ENCODE measurements around the gene ZNF609.
"Not testable (repeated sequence)": the region's sequence is repeated elsewhere in the genome, so short reads cannot be mapped to it uniquely, and the experiment has no call there.

ZNF609 gene

DNA sequence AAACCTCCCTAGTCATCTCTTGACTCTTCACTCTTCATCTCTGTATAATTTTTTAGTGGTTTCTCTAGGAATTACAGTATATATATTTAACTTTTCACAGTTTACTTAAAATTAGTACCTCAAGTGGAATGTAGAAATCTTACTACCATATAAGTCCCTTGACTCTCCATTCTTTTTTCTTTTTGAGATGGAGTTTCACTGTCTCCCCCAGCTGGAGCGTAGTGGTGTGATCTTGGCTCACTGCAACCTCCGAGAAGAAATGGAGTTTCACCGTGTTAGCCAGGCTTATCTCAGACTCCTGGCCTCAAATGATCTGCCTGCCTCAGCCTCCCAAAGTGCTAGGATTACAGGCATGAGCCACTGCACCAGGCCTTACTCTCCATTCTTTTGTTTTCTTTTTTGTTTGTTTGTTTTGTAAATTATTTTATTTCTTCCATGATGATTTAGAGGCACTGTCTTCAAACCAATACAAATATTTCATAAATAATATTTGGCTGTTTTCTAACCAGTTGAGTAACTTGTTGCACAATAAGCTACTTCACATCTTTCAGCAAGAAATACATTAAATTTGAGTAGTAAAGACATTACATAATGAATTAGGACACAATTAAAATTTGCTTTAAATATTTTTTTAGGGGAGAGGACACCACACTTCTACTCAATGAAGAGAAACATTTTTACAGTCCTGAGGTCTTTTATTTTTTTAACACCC, 170.2 kb downstream of the ZNF609 start:
- FAIRE-seq, result no peak

DNA sequence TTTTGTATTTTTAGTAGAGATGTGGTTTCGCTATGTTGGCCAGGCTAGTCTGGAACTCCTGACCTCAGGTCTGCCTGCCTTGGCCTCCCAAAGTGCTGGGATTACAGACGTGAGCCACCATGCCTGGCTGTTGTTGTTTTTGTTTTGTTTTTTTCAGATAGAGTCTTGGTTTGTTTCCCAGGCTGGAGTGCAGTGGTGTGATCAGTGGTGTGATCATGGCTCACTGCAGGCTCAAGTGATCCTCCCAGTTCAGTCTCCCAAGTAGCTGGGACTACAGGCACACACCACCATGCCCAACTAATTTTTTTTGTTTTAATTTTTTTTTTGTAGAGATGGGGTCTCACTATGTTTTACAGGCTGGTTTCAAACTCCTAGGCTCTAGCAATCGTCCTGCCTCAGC, 172.3 kb downstream of the ZNF609 start:
- FAIRE-seq, result not testable (repeated sequence)

DNA sequence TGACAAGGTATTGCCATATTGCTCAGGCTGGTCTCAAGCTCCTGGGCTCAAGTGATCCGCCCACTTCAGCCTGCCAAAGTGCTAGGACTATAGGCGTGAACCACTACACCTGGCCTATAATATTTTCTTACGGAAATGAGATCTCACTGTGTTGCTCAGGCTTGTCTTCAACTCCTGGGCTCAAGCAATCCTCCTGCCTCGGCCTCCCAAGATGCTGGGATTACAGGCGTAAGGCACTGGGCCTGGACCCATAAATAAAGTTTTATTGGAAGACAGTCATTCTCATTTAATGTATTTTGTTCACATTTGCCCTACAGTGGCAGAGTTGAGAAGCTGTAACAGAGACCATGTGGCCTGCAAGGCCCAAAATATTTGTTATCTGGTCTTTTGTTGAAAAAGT, 173.0 kb downstream of the ZNF609 start:
- no peak for FAIRE-seq

DNA sequence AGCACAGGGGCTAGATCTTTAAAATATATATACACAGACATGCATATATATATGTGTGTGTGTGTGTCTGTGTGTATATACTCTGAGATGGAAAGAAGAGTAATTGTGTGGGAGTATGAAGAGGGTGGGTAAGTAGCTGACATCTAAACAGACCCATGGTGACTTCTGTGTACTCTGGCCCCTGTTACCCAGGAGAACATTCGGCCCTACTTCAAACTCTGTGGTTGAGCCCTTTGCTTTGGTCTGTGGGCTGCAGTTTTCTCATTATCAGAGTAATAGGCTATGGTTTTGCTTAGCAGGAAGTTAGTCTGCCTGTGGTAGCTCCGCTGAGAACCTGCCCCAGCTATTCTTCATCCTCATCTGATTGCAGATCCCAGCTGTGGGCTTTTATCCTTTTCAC, 173.6 kb downstream of the ZNF609 start:
- no peak for FAIRE-seq

DNA sequence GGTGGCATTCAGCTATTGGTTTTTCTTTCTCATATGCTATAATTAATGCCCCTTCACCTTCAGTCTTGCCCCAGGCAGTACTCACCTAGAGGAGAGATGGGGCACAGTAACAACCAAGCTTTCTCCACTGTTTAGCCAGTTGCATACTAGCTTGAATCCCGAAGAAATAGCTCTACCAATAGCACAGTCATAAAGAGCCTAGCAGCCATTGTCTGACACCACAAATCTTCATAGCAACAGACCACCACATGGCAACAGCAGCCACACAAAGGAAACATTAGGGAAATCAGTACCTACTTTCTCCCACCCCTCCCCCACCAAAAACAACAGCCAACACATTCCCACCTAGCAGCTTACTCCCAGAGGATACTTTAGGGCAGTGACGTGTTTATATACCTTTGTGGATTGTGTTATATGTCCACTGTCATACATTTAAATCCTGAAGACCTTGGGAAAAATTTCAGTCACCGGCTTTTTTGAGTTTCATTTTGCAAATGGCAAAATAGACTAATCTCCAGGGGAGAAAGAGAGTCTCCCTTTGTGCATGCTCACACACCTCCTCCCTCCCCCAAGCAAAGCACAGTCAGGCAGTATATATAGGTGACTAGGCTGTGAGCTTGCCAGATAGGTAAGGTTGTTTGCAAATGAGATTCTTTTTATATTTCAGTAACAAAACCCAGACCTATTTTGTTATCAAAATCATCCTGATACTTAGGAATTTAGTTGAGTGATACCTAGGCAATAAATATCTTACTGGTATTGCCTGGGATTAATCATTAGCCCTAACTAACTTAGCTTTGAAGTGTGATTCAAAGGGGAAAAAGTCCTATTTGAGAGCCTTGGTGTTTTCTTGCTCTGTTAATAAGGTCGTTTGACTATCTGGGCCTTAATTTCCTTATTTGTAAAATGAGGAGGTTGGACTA, 174.5 kb downstream of the ZNF609 start:
- no peak for FAIRE-seq

DNA sequence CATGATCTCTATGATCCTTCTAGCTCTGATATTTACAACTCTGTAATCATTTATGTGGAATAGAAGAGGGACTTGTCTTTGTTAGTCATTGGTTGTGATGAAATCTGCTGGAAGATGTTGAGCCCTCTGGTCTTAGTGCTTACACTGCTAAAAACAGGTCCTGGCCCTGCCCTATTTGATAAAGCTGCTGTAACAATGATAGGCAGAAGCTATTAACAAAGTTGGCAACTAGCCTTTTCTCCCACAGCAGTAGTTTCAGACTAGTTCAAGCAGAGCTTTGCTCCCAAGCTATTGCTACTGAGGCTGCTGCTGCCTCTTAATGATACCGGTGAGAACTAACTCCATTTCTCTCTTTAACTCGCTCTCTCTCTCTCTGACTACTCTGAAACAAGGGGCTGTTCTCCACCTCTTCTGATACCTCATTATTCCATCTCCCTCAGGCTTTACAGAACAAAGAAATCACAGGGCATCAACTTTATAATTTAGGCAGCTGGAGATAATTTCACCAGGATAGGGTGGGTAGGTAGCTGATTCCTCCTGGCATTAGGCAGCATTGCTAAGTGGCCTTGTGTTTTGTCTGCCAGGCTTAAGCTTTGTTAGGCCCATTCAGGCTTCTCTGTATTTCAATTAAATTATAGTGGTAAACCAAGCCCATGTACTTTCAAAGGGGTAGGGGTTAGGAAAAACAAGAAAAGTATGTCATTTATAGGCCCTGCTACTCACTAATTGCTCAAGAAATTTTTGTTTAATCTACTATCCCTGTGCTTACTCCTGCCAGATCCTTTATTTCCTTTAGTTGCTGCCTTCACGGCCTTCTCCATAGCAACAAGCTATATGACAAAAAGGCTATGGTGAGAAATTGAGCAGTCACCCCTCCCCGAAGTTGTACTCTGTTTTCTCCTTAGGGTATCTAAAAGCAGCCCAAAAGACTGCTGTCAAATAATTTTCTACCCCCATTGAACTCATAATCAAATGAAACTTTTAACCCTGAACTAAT, 175.4 kb downstream of the ZNF609 start:
- no peak for FAIRE-seq

DNA sequence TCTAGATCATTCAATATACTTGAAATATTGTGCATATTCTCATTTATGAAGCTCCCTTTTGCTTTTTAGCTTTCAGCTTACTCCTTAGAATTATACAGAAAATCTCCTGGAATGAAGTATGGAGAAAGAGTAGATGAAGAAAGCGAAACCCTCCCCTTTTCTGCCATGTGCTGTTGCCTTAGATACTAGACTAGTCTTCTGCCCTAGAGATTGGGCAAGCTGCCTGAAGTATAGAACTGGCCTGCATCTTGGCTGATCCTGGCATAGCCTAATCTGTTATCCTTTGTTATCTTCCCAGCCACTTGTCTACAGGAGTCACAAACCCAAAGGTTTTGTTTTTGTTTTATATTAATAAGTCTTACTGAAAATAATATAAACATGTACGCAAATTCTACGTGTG, 176.2 kb downstream of the ZNF609 start:
- FAIRE-seq, result no peak

DNA sequence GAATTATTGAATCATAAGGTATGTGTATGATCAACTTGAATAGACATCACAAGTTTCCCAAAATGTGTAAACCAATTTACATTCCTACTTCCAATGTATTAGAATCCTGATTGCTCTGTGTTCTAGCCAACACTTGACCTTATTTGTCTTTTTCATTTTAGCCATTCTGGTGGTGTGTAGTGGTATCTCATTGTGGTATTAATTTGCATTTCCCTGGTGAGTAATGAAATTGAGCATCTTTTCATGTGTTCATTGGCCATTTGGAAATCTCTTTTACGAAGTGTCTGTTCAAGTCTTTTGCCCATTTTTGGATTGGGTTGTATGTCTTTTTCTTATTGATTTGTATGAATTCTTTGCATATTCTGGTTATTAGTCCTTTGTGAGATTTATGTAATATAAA, 177.0 kb downstream of the ZNF609 start:
- no peak for FAIRE-seq

DNA sequence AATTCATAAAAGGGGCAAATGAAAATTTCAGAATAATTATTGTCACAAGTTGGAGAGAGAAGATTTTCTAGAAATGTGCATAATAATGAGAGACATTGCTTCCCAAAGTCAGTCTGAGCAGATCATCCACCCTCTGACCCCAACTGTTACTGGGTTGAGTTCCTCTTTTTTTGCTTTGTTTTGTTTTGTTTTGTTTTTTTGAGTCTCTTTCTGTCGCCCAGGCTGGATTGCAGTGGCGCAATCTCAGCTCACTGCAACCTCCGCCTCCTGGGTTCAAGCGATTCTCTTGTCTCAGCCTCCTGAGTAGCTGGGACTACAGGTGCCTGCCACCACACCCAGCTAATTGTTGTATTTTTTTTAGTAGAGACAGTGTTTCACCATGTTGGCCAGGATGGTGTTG, 179.4 kb downstream of the ZNF609 start:
- not testable (repeated sequence) for FAIRE-seq

DNA sequence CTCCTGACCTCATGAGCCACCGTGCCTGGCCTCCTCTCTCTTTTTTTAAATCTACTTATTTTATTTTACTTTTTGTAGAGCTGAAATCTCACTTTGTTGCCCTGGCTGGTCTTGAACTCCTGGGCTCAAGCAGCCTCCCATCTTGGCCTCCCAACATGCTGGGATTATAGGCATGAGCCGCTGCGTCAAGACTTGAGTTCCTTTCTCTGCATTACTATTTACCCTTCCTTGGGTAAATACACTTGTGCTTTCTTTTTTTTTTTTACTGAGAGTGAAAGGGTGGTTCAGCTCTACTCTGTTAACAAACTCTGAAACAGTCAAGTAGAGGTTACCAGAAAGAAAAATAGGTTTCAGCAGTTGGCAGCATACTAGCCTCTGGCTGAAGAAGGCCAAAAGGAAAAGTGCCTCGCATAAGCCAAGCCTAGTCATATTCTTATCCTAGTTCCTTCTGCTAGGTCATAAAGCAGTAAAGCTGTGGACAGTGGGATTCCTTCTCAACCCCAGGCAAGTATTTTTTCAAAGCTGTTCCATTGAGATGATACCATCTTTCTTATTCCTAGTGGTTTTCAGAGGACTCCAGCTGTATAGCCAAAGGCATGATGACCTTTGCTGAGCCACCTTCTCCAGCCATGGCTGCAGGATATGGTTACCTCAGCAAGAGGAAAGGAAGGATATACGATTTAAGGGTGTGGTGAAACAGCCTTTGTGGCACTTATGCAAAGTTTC, 179.9 kb downstream of the ZNF609 start:
- no peak for FAIRE-seq

DNA sequence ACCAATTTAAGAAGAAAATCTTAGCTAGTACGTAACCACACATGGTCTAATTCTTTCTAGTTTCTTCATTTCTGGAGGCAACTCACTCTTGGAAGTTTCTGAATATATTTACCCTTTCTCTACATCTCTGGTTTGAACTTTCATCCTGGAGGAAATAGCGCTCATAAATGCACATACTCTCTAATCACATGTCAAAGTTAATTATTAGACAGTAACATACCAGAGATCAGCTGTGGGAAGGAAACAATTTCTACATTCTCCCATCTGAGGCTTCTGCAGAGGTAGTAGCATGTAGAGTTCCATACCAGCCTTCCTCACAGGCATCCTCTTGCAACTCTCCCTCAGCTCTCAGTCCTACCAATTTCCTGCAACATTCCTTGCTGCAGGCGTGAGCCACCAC, 182.5 kb downstream of the ZNF609 start:
- no peak for FAIRE-seq

DNA sequence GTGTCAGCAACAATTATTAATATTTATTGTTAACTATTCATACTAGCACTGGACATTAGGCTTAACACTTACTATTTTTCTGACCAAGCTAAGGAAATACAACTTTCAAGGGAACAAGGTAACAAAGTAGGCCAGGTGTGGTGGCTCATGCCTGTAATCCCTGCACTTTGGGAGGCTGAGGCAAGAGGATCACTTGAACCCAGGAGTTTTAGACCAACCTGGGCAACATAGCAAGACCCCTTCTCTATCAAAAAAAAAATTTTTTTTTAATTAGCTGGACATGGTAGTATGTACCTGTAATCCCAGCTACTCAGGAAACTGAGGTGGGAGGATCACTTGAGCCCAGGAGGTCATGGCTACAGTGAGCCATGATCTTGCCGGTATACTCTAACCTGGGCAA, 183.3 kb downstream of the ZNF609 start:
- FAIRE-seq, result no peak

DNA sequence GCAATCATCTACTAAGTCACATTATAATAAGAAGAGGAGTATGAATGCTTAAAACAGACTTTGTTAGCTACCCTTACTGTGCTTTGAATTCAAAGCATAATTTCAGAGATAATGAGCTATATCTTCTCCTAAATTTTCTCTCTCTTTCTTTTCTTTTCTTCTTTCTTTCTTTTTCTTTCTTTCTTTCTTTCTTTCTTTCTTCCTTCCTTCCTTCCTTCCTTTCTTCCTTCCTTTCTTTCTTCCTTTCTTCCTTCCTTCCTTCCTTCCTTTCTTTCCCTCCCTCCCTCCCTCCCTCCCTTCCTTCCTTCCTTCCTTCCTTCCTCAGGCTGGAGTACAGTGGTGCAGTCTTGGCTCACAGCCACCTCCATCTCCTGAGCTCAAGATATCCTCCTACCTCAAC, 184.4 kb downstream of the ZNF609 start:
- not testable (repeated sequence) for FAIRE-seq

DNA sequence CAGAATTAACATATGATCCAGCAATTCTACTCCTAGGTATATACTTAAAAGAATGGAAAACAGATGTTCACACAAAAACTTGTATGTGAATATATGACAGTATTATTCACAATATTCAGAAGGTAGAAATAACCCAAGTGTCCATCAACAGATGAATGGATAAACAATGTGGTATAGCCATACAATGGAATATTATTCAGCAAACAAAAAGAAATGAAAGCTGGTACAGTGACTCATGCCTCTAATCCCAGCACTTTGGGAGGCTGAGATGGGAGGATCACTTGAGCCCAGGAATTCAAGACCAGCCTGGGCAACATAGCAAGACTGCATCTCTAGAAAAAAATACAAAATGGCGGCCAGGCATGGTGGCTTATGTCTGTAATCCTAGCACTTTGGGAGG, 185.6 kb downstream of the ZNF609 start:
- FAIRE-seq, result no peak

DNA sequence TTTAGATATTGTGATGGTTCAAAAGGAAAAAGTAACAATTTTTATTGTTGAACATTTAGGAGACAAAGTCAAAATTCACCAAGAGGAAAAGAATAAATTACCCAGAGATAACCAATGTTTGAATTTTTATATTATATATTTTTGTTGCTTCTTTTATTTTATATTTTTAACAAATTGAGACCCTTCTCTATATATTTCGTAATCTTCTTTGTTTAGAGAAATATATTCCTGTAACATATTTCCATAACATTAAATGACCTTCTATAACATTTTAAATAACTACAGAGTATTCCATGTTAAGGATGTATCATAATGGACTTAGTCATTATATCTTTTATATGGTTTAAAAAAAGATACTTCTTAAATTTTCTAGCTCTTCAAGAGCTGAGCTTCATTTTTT, 187.0 kb downstream of the ZNF609 start:
- peak; percentile 5 for FAIRE-seq

DNA sequence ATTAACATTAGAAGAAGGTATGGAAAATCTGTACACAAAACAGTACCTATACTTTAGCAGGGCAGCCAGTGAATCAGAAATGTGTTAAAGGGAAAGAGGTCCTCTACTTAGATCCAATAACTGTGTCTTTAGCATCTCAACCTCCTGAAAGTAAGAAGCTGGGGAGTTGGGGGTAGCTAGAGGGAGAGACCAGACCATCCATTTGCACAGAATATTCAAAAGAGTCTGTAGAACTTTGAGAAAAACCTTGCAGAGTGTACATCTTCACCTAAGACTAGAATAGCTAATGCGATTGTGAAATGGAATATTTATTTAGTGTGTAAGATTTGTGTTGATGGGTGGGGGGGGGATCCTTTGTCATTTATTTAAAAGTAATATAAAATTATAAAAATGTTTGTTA, 190.2 kb downstream of the ZNF609 start:
- FAIRE-seq, result no peak

DNA sequence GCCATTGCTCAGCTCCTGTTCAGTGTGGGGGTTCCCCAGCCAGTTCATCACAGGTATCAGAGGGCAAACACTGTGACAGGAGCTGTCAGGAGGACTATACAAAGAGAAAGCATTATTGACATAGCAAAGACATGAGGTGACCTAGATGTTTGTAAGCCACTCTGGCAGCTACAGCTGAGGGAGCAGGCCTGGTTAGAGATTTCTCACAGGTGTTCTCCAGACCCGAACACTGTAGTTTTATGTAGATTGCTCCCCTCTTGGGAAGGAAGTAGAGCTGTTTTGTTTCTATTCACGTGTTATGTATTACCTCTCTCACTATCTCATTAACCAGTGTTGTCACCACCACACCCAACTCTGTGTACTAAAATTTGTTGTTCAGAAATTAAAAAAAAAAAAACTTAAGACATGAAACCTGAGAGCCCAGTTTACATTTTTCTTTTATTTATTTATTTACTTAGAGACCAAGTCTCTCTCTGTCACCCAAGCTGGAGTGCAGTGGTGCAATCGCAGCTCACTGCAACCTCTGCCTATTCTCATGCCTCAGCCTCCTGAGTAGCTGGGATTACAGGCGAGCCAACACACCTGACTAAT, 191.3 kb downstream of the ZNF609 start:
- FAIRE-seq, result no peak

DNA sequence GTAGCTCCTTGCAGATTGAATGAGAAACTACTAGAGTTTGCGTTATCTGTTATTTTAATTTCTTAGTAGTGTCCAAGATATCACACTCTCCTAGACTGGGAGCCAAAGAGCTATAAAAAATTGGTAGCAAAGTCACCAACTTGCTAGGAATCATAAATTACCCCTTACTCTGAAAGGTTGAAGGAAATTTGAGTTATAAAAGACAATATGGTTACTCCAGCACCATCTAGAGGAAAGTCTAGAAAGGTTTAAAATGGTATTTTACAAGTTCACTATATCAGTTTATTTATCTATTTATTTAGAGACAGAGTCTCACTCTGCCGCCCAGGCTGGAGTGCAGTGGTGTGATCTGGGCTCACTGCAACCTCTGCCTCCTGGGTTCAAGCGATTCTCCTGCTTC, 193.4 kb downstream of the ZNF609 start:
- FAIRE-seq, result no peak

DNA sequence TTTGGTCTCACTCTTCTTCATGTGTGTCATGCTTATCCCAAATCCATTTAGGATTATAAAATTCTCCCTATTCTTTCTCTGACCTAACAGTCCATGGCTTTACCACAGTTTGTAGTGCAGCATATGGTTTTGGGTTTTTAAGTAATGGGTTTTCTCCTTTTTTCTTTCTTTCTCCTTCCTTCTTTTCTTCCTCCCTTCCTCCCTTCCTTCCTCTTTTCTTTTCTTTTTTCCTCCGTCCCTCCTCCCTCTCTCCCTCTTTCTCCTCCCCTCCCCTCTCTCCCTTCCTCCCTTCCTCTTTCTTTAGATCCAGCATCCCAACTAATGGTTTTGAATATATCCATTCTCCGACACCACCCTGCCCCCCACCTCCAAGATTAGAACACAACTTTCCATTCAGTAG, 196.1 kb downstream of the ZNF609 start:
- no peak for FAIRE-seq

DNA sequence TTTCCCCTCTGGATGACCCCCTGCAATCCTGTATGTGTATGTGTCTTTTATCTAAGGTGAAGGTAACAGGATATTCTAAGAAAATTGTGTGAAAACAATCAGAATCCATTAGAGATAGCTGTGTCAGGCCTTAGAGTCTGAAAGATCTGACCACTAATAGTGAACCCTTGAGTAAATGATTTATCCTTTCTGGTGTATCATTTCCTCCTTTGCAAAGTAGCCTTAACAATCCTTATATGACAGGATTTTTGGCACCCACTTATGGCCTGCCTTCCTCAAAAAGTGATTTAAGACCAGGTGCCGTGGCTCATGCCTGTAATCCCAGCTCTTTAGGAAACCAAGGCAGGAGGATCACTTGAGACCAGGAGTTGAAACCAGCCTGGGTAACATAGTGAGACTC, 204.8 kb downstream of the ZNF609 start:
- no peak for FAIRE-seq

DNA sequence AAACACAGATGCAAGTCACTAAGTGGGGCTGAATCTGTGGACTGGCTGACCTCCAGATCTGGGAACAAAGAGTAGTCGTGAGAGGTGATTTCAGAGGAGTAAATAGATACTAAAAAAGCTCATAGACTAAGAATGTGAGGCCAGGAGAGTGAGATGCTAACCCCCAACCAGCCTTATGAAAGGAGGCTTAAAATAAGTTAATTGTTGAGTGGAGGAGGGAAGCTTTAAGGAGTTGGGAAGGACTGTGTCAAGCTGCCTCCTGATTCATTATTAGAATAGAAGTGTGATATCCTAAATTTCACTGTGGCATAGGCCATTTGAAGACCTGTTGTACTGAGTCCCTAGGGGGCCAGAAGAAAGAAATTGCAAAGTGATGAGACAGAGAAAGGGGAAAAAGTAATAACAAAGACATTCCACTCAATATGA, 207.4 kb downstream of the ZNF609 start:
- FAIRE-seq, result no peak

DNA sequence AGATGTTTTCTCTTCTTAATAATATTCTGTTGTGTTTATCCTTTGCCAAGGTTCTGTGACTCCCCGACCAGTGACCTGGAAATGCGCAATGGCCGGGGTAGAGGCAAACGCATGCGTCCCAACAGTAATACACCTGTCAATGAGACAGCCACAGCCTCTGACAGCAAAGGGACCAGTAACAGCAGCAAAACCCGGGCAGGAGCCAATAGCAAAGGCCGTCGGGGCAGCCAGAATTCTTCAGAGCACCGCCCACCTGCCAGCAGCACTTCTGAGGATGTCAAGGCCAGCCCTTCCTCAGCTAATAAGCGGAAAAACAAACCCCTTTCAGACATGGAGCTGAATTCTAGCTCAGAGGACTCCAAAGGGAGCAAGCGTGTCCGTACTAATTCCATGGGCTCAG, 213.5 kb downstream of the ZNF609 start:
- FAIRE-seq, result no peak
